ENCODE measurements around the gene ADGRE3.
"Not testable (repeated sequence)": the region's sequence is repeated elsewhere in the genome, so short reads cannot be mapped to it uniquely, and the experiment has no call there.

ADGRE3 gene

GRCh38 chr19:14629557-14629956 lies 45.1 kb downstream of the ADGRE3 start:
- H3K36me3 ChIP-seq (ENCODE audit: insufficient read depth, low read length), result no peaks in the 10 kb centered on the region; the same call in 1 of the 2 replicates

GRCh38 chr19:14624491-14624890 lies 50.2 kb downstream of the ADGRE3 start:
- H3K9me2 ChIP-seq (ENCODE audit: low read depth, low read length); H3K4me2 ChIP-seq (ENCODE audit: low read length); H3K9me3 ChIP-seq (ENCODE audit: low read length); H3K4me1 ChIP-seq (ENCODE audit: insufficient read depth, low read length, severe bottlenecking); H2AFZ ChIP-seq (ENCODE audit: low read length); H3K36me3 ChIP-seq (ENCODE audit: insufficient read depth, low read length); H3K9ac ChIP-seq (ENCODE audit: low read length); H3K4me3 ChIP-seq (ENCODE audit: low read depth, low read length, poor library complexity, severe bottlenecking); H3K27ac ChIP-seq (ENCODE audit: low read depth, low read length, poor library complexity, severe bottlenecking); H4K20me1 ChIP-seq (ENCODE audit: insufficient read depth, low read length); H3F3A ChIP-seq (ENCODE audit: insufficient read depth, low read length); H3K27me3 ChIP-seq (ENCODE audit: insufficient read depth, low read length); H3K79me2 ChIP-seq (ENCODE audit: insufficient read depth, low read length): not testable (repeated sequence)

More at GRCh38 chr19:14629557-14629956, 45.1 kb downstream of the ADGRE3 start:
- no peak overlapping the region for H2AFZ ChIP-seq (ENCODE audit: low read length)
- H3F3A ChIP-seq (ENCODE audit: insufficient read depth, low read length), result no peaks in the 10 kb centered on the region
- H4K20me1 ChIP-seq (ENCODE audit: insufficient read depth, low read length), result no peaks in the 10 kb centered on the region
- no peaks in the 10 kb centered on the region for H3K27me3 ChIP-seq (ENCODE audit: insufficient read depth, low read length)
- no peaks in the 10 kb centered on the region for H3K4me1 ChIP-seq (ENCODE audit: insufficient read depth, low read length, severe bottlenecking)
- no peak overlapping the region for H3K4me3 ChIP-seq (ENCODE audit: low read depth, low read length, poor library complexity, severe bottlenecking)
- no peak for TF ChIP-seq EZH2 (IDR thresholded peaks at IDR 0.05; ENCODE audit: borderline replicate concordance, low read length)
- TF ChIP-seq CTCF (IDR thresholded peaks at IDR 0.05; ENCODE audit: low read length), result no peak
- H3K9ac ChIP-seq (ENCODE audit: low read length), result no peak overlapping the region
- H3K9me3 ChIP-seq (ENCODE audit: low read length), result 0 out of 2 replicates have a peak, but pooled peaks cover 2% of the 10 kb centered on the region
- no peak overlapping the region for H3K27ac ChIP-seq (ENCODE audit: low read depth, low read length, poor library complexity, severe bottlenecking)
- no peak overlapping the region for H3K4me2 ChIP-seq (ENCODE audit: low read length)
- no peaks in the 10 kb centered on the region for H3K79me2 ChIP-seq (ENCODE audit: insufficient read depth, low read length)
- H3K9me2 ChIP-seq (ENCODE audit: low read depth, low read length), result no peaks in the 10 kb centered on the region

GRCh38 chr19:14619404-14619803 lies 55.2 kb downstream of the ADGRE3 start:
- no peaks in the 10 kb centered on the region for H3K4me1 ChIP-seq (ENCODE audit: insufficient read depth, low read length, severe bottlenecking)
- no peak overlapping the region for H3K9ac ChIP-seq (ENCODE audit: low read length)
- H4K20me1 ChIP-seq (ENCODE audit: insufficient read depth, low read length), result no peaks in the 10 kb centered on the region
- H3K4me3 ChIP-seq (ENCODE audit: low read depth, low read length, poor library complexity, severe bottlenecking), result no peak overlapping the region
- no peak overlapping the region for H2AFZ ChIP-seq (ENCODE audit: low read length)
- H3K27me3 ChIP-seq (ENCODE audit: insufficient read depth, low read length), result no peaks in the 10 kb centered on the region
- H3K27ac ChIP-seq (ENCODE audit: low read depth, low read length, poor library complexity, severe bottlenecking), result no peak overlapping the region
- no peak overlapping the region for H3K4me2 ChIP-seq (ENCODE audit: low read length)
- no peaks in the 10 kb centered on the region for H3K79me2 ChIP-seq (ENCODE audit: insufficient read depth, low read length)
- no peaks in the 10 kb centered on the region; the same call in 1 of the 2 replicates for H3K36me3 ChIP-seq (ENCODE audit: insufficient read depth, low read length)
- no peaks in the 10 kb centered on the region for H3K9me2 ChIP-seq (ENCODE audit: low read depth, low read length)
- no peak for TF ChIP-seq EZH2 (IDR thresholded peaks at IDR 0.05; ENCODE audit: borderline replicate concordance, low read length)
- TF ChIP-seq CTCF (IDR thresholded peaks at IDR 0.05; ENCODE audit: low read length), result no peak
- peaks cover 13% of the 10 kb centered on the region for H3K9me3 ChIP-seq (ENCODE audit: low read length)
- H3F3A ChIP-seq (ENCODE audit: insufficient read depth, low read length), result no peaks in the 10 kb centered on the region

- Histone ChIP-seq H3K4me2 (ENCODE audit: low read length) (no peak overlapping the region), H3K27ac (ENCODE audit: low read depth, low read length, poor library complexity, severe bottlenecking) (no peak overlapping the region), H2AFZ (ENCODE audit: low read length) (no peak overlapping the region), H3K27me3 (ENCODE audit: insufficient read depth, low read length) (no peaks in the 10 kb centered on the region), H3K4me1 (ENCODE audit: insufficient read depth, low read length, severe bottlenecking) (peaks cover 20% of the 10 kb centered on the region), H3K4me3 (ENCODE audit: low read depth, low read length, poor library complexity, severe bottlenecking) (no peak overlapping the region), H4K20me1 (ENCODE audit: insufficient read depth, low read length) (no peaks in the 10 kb centered on the region), H3K9me3 (ENCODE audit: low read length) (peaks cover 13% of the 10 kb centered on the region), H3K9me2 (ENCODE audit: low read depth, low read length) (no peaks in the 10 kb centered on the region), H3F3A (ENCODE audit: insufficient read depth, low read length) (0 out of 2 replicates have a peak, but pooled peaks cover 5% of the 10 kb centered on the region), H3K9ac (ENCODE audit: low read length) (no peak overlapping the region), H3K79me2 (ENCODE audit: insufficient read depth, low read length) (no peaks in the 10 kb centered on the region), H3K36me3 (ENCODE audit: insufficient read depth, low read length) (no peaks in the 10 kb centered on the region; the same call in 1 of the 2 replicates)
- TF ChIP-seq CTCF (IDR thresholded peaks at IDR 0.05; ENCODE audit: low read length) (no peak), EZH2 (IDR thresholded peaks at IDR 0.05; ENCODE audit: borderline replicate concordance, low read length) (no peak)
These were observed 58.2 kb downstream of the ADGRE3 start for GRCh38 chr19:14616407-14616806.

Data from OCI-LY1 (cell line).